Activated T-cell treated with anti-CD3 and anti-CD28 coated beads, Interleukin-2, amount 50 U/mL, for 48 hours (primary cell): Measurements from ENCODE around the gene GSDMA.
"Not testable (repeated sequence)": the region's sequence is repeated elsewhere in the genome, so short reads cannot be mapped to it uniquely, and the experiment has no call there.

Experiments used
- DNase-seq, 2 experiments: peaks; one replicate each; pipeline ENCODE4 v3.0.0-alpha.2; 2020

Gene GSDMA

GRCh38 chr17:39929646-39930407 lies 33.0 kb upstream of the GSDMA start:
- no peak for DNase-seq

- no peak for DNase-seq
Measured at GRCh38 chr17:39933912-39934311, 28.9 kb upstream of the GSDMA start.

GRCh38 chr17:39934324-39934723 lies 28.5 kb upstream of the GSDMA start:
- no peak for DNase-seq

GRCh38 chr17:39935909-39936308 lies 26.9 kb upstream of the GSDMA start:
- no peak for DNase-seq

GRCh38 chr17:39937447-39937846 lies 25.4 kb upstream of the GSDMA start:
- no peak for DNase-seq

GRCh38 chr17:39938140-39938869 lies 24.5 kb upstream of the GSDMA start:
- no peak for DNase-seq

- no peak for DNase-seq
Measured at GRCh38 chr17:39939106-39939505, 23.7 kb upstream of the GSDMA start.

GRCh38 chr17:39939588-39940419 lies 23.0 kb upstream of the GSDMA start:
- DNase-seq = peak in 1 of 2 experiments; percentile 65

- DNase-seq = no peak
Measured at GRCh38 chr17:39943702-39944392, 19.0 kb upstream of the GSDMA start.

- DNase-seq = no peak
Measured at GRCh38 chr17:39944393-39944711, 18.5 kb upstream of the GSDMA start.

GRCh38 chr17:39946551-39947330 lies 16.1 kb upstream of the GSDMA start:
- DNase-seq = no peak

- DNase-seq = not testable (repeated sequence)
Measured at GRCh38 chr17:39948489-39948828, 14.3 kb upstream of the GSDMA start.

- DNase-seq = no peak
Measured at GRCh38 chr17:39949028-39949427, 13.8 kb upstream of the GSDMA start.

GRCh38 chr17:39950871-39951348 lies 11.9 kb upstream of the GSDMA start:
- no peak for DNase-seq

- no peak for DNase-seq
Measured at GRCh38 chr17:39951924-39952679, 10.7 kb upstream of the GSDMA start.

- peak; percentile 89 to 90 for DNase-seq
Measured at GRCh38 chr17:39952680-39953470, 9.9 kb upstream of the GSDMA start.

- no peak for DNase-seq
Measured at GRCh38 chr17:39953471-39953888, 9.3 kb upstream of the GSDMA start.

- DNase-seq = no peak
Measured at GRCh38 chr17:39954876-39955275, 7.9 kb upstream of the GSDMA start.

- no peak for DNase-seq
Measured at GRCh38 chr17:39955726-39956225, 7.0 kb upstream of the GSDMA start.

GRCh38 chr17:39960524-39961041 lies 2.2 kb upstream of the GSDMA start:
- no peak for DNase-seq
